H1 (cell line): ENCODE measurements around the gene IGF2BP3. TPM values are rescaled to one million over a fixed set of nuclear protein-coding genes. Genes with fewer than 3 reads are reported as not detected.
"Not testable (repeated sequence)": the region's sequence is repeated elsewhere in the genome, so short reads cannot be mapped to it uniquely, and the experiment has no call there.

Experiments used
- CTCF ChIA-PET: fragments of 300-600 bp; sonication (Branson Sonifier 250); formaldehyde crosslinking; loops from one replicate; lab custom pipeline; 2021; ENCODE audit not compliant: partially characterized antibody; lab: Charles Lee
- POLR2A ChIA-PET: fragments of 300-600 bp; sonication (Branson Sonifier 250); formaldehyde crosslinking; loops from one replicate; lab custom pipeline; 2021; ENCODE audit warnings: inconsistent platforms; ENCODE audit not compliant: partially characterized antibody; lab: Charles Lee
- DNase-seq, 2 experiments: peaks; one replicate each; pipeline versions ENCODE4 v3.0.0 to v3.0.0-alpha.2; 2010 to 2022; ENCODE audit warnings: low spot score in 2 of 2, low read depth in 1 of 2, mixed read lengths in 1 of 2
- FAIRE-seq: peaks from 2 replicates; lab custom pipeline; 2011; peaks lifted over from hg19 to GRCh38; lab: Jason Lieb, UNC
- H2AFZ ChIP-seq: 2 replicates; pipeline ENCODE4 v1.8.1; 2012; ENCODE audit warnings: low read length, inconsistent platforms
- H2AK5ac ChIP-seq: 2 replicates; pipeline ENCODE4 v1.6.1; 2013; ENCODE audit warnings: low read depth, low read length
- H2BK120ac ChIP-seq: replicated peaks from 2 replicates; pipeline ENCODE3; 2013; ENCODE audit warnings: low read depth, low read length, inconsistent platforms
- H2BK12ac ChIP-seq: 2 replicates; pipeline ENCODE4 v1.6.1; 2013; ENCODE audit warnings: low read depth, low read length
- H2BK15ac ChIP-seq: 2 replicates; pipeline ENCODE4 v1.6.1; 2013; ENCODE audit warnings: low read length
- H2BK20ac ChIP-seq: 2 replicates; pipeline ENCODE4 v1.6.1; 2013; ENCODE audit warnings: low read length
- H2BK5ac ChIP-seq: 2 replicates; pipeline ENCODE4 v1.6.1; 2013; ENCODE audit warnings: low read depth, low read length
- H3K14ac ChIP-seq: 2 replicates; pipeline ENCODE4 v1.6.1; 2013; ENCODE audit warnings: inconsistent platforms; ENCODE audit not compliant: insufficient read length
- H3K18ac ChIP-seq: 2 replicates; pipeline ENCODE4 v1.6.1; 2013; ENCODE audit warnings: low read length; ENCODE audit errors: extremely low read depth
- H3K23ac ChIP-seq: 2 replicates; pipeline ENCODE4 v1.6.1; 2013; ENCODE audit warnings: inconsistent platforms; ENCODE audit not compliant: insufficient read length
- H3K23me2 ChIP-seq: 2 replicates; pipeline ENCODE4 v1.6.1; 2013; ENCODE audit warnings: low read depth, low read length
- H3K27ac ChIP-seq: 2 replicates; pipeline ENCODE4 v1.6.1; 2011; ENCODE audit warnings: low read depth, low read length, inconsistent platforms
- H3K27me3 ChIP-seq, 4 experiments: replicated peaks in 1 of 4; 1 replicate in 1 of 4; 2 replicates in 3 of 4; pipeline versions ENCODE4 v1.6.1 to v1.8.1; 2011 to 2013; ENCODE audit warnings: low read length in 3 of 4, mild to moderate bottlenecking in 3 of 4, inconsistent platforms in 2 of 4, mixed read lengths in 2 of 4, moderate library complexity in 1 of 4; ENCODE audit not compliant: control insufficient read depth in 3 of 4, insufficient read depth in 3 of 4; ENCODE audit errors: extremely low read depth in 1 of 4
- H3K36me3 ChIP-seq, 4 experiments: 2 replicates each; pipeline versions ENCODE4 v1.6.1 to v1.8.1; 2011 to 2013; ENCODE audit warnings: mild to moderate bottlenecking in 4 of 4, low read length in 3 of 4, moderate library complexity in 2 of 4, control low read depth in 1 of 4, inconsistent platforms in 1 of 4; ENCODE audit not compliant: insufficient read depth in 4 of 4, control insufficient read depth in 2 of 4
- H3K4ac ChIP-seq: replicated peaks from 2 replicates; pipeline ENCODE3; 2013; ENCODE audit warnings: low read length, low read depth, mixed read lengths, inconsistent platforms; ENCODE audit not compliant: insufficient read length
- H3K4me1 ChIP-seq, 4 experiments: replicated peaks in 1 of 4; 1 replicate in 1 of 4; 2 replicates in 3 of 4; pipeline versions ENCODE4 v1.6.1 to v1.8.1; 2011 to 2013; ENCODE audit warnings: low read length in 3 of 4, inconsistent platforms in 2 of 4, mixed read lengths in 1 of 4; ENCODE audit not compliant: insufficient read depth in 4 of 4, control insufficient read depth in 3 of 4
- H3K4me2 ChIP-seq, 2 experiments: 2 replicates each; pipeline versions ENCODE4 v1.6.1 to v1.8.1; 2011 to 2013; ENCODE audit warnings: low read depth in 2 of 2, low read length in 2 of 2, control low read depth in 1 of 2, inconsistent platforms in 1 of 2, mild to moderate bottlenecking in 1 of 2; ENCODE audit not compliant: insufficient read depth in 1 of 2
- H3K4me3 ChIP-seq, 4 experiments: fragments of 200-600, 300-600 bp in 1 of 4; sonication (generic), shearing (Covaris generic), sonication (Bioruptor Twin) in 1 of 4; 2 replicates each; pipeline versions ENCODE4 v1.5.1 to v1.8.1; 2011 to 2016; ENCODE audit warnings: low read length in 4 of 4, low read depth in 3 of 4, control low read depth in 2 of 4, inconsistent platforms in 2 of 4, mild to moderate bottlenecking in 2 of 4, mixed read lengths in 1 of 4, moderate library complexity in 1 of 4; ENCODE audit not compliant: insufficient read depth in 2 of 4; ENCODE audit errors: extremely low read depth in 1 of 4
- H3K56ac ChIP-seq: replicated peaks from 2 replicates; pipeline ENCODE3; 2013; ENCODE audit warnings: low read depth, mild to moderate bottlenecking, mixed read lengths, low read length, inconsistent platforms; ENCODE audit not compliant: insufficient read length
- H3K79me1 ChIP-seq: 2 replicates; pipeline ENCODE4 v1.6.1; 2013; ENCODE audit warnings: low read depth, low read length, control low read depth
- H3K79me2 ChIP-seq, 2 experiments: 2 replicates each; pipeline versions ENCODE4 v1.6.1 to v1.8.1; 2012 to 2013; ENCODE audit warnings: low read length in 2 of 2, mild to moderate bottlenecking in 2 of 2, inconsistent platforms in 1 of 2; ENCODE audit not compliant: insufficient read depth in 2 of 2, control insufficient read depth in 1 of 2
- H3K9ac ChIP-seq, 4 experiments: replicated peaks in 1 of 4; 1 replicate in 1 of 4; 2 replicates in 3 of 4; pipeline versions ENCODE4 v1.6.1 to v1.8.1; 2011 to 2013; ENCODE audit warnings: low read depth in 3 of 4, low read length in 3 of 4, control low read depth in 2 of 4, mild to moderate bottlenecking in 2 of 4, moderate library complexity in 2 of 4, inconsistent platforms in 1 of 4; ENCODE audit errors: extremely low read depth in 1 of 4
- H3K9me3 ChIP-seq, 2 experiments: 2 replicates each; pipeline versions ENCODE4 v1.6.1 to v1.8.1; 2012 to 2013; ENCODE audit warnings: mild to moderate bottlenecking in 2 of 2, moderate library complexity in 2 of 2, control low read depth in 1 of 2, inconsistent platforms in 1 of 2, low read depth in 1 of 2, low read length in 1 of 2, mixed read lengths in 1 of 2; ENCODE audit not compliant: insufficient read depth in 2 of 2
- H4K20me1 ChIP-seq, 2 experiments: replicated peaks in 1 of 2; 2 replicates each; pipeline versions ENCODE3 to v1.8.1; 2011 to 2013; ENCODE audit warnings: inconsistent platforms in 2 of 2, low read length in 2 of 2, mild to moderate bottlenecking in 1 of 2; ENCODE audit not compliant: insufficient read depth in 2 of 2, control insufficient read depth in 1 of 2
- H4K5ac ChIP-seq: 2 replicates; pipeline ENCODE4 v1.6.1; 2013; ENCODE audit warnings: low read length, low read depth, mixed read lengths, inconsistent platforms; ENCODE audit not compliant: insufficient read length
- H4K8ac ChIP-seq: 2 replicates; pipeline ENCODE4 v1.8.0; 2013; ENCODE audit warnings: mild to moderate bottlenecking, moderate library complexity, low read length, inconsistent platforms; ENCODE audit not compliant: insufficient read depth; ENCODE audit errors: extremely low read depth
- H4K91ac ChIP-seq: replicated peaks from 2 replicates; pipeline ENCODE3; 2013; ENCODE audit warnings: low read length, mixed read lengths, inconsistent platforms; ENCODE audit not compliant: insufficient read length
- WGBS, 2 experiments: shearing (Covaris generic) in 1 of 2; methylation state at CpG; one replicate each; pipeline versions ENCODE4 v1.1.6 to v1.1.7; 2013 to 2015; ENCODE audit warnings: low lambda C conversion rate in 2 of 2, mixed read lengths in 2 of 2, inconsistent platforms in 1 of 2, low coverage in 1 of 2, missing lambda C conversion rate in 1 of 2; ENCODE audit not compliant: insufficient replicate concordance in 2 of 2, insufficient coverage in 1 of 2, insufficient read length in 1 of 2; ENCODE audit errors: extremely low coverage in 1 of 2, missing lambda C conversion rate in 1 of 2; 5-methylcytosine and 5-hydroxymethylcytosine counted together
- polyA plus RNA-seq, 7 experiments: library from polyadenylated mRNA; depleted of rRNA in 3 of 7; stranded (reverse) in 5 of 7; unstranded in 2 of 7; fragments of >200 nt in 5 of 7; fragments of 200-250 nt in 2 of 7; gene quantifications; 1 replicate in 5 of 7; 2 replicates in 1 of 7; 4 replicates in 1 of 7; pipeline versions ENCODE4 v1.2.1 to v1.2.3, GENCODE V29; 2011 to 2013; ENCODE audit warnings: missing spikeins in 2 of 7, mixed read lengths in 2 of 7
- total RNA-seq: library from RNA; stranded (reverse); fragmentation: NEBNext Ultra II Directional; extraction: Animal tissue kit (Norgen Biotek cat#: 25700); gene quantifications from 2 replicates; pipeline ENCODE4 v1.2.1, GENCODE V29; 2021

IGF2BP3 gene
- total and polyA plus RNA-seq, 2 of the 8 experiments (the other 6 are each of a cell fraction or from before 2014, with no cell fraction given) = 66.3 to 193 TPM

DNA sequence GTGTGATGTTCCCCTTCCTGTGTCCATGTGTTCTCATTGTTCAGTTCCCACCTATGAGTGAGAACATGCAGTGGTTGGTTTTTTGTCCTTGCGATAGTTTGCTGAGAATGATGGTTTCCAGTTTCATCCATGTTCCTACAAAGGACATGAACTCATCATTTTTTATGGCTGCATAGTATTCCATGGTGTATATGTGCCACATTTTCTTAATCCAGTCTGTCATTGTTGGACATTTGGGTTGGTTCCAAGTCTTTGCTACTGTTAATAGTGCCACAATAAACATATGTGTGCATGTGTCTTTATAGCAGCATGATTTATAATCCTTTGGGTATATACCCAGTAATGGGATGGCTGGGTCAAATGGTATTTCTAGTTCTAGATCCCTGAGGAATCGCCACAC, 72.2 kb downstream of the IGF2BP3 start:
- H3K14ac ChIP-seq, H2BK15ac ChIP-seq, H3K4me3 ChIP-seq, H3K18ac ChIP-seq, POLR2A ChIA-PET, CTCF ChIA-PET, H2AK5ac ChIP-seq, H3K9ac ChIP-seq, H3K23ac ChIP-seq, DNase-seq, H3K4me2 ChIP-seq, H2BK5ac ChIP-seq, H3K4ac ChIP-seq, H2BK12ac ChIP-seq, H4K91ac ChIP-seq, H2BK20ac ChIP-seq, H3K27ac ChIP-seq, H2BK120ac ChIP-seq, H4K5ac ChIP-seq, H3K79me1 ChIP-seq, H3K27me3 ChIP-seq, H3K9me3 ChIP-seq, H3K23me2 ChIP-seq, H3K56ac ChIP-seq, H4K8ac ChIP-seq, FAIRE-seq, H3K4me1 ChIP-seq, H2AFZ ChIP-seq: not testable (repeated sequence)
- 94% methylated on average over 2 of the region's 2 CpGs; no CpG with 5 or more reads in 1 of the 2 experiments for WGBS, 2 experiments
- peaks cover 3 to 81% of the 10 kb centered on the region in 2 experiments; a peak in 3 of 4 replicates for H3K79me2 ChIP-seq
- peaks cover 0 to 49% (median 9%) of the 10 kb centered on the region in 4 experiments; a peak in 5 of 8 replicates for H3K36me3 ChIP-seq
- peaks cover 7 to 18% of the 10 kb centered on the region in 2 experiments for H4K20me1 ChIP-seq
